ENCODE data around the gene SLC25A12.
"Not testable (repeated sequence)": the region's sequence is repeated elsewhere in the genome, so short reads cannot be mapped to it uniquely, and the experiment has no call there.

SLC25A12 gene

GRCh38 chr2:171788316-171788993, 105.6 kb downstream of the SLC25A12 start:
- DNase-seq, result no peak

DNA sequence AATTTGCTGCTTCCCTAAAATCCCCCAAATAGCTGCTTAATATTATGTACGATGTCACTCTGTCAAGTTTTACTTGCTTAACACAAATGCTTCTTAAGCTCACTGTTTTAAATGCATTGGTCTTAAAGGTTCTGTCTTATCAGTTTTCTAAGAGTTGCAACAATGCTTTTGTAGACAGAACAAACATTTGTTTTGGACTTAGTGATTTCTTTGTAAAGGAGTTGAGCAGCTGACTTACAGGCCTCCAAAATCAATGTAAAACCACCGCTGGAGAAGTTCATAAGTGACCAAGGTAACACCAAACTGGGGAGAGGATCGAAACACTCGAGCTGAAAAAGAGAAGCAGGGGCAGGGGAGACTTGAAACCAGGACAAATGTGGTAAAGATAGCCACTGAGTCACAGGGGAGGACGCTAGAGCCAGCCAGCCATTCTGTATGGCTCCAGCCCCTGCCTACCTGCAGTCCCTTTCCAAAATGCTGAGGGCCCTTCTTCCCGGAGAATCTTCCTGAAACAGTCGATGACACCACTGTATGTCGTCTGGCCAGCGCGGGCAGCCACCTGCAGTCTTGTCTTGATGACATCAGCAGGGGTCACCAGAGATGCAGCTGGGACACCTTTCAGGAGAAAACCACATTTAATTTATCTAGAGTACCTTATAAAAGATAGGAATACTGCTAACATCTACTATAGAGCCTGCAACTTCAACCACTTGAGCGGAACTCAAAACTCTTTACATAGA, 106.5 kb downstream of the SLC25A12 start:
- no peak for DNase-seq

- no peak for DNase-seq
Measured at GRCh38 chr2:171785450-171785849, 108.6 kb downstream of the SLC25A12 start.

- no peak for DNase-seq
Measured at GRCh38 chr2:171778515-171778914, 115.5 kb downstream of the SLC25A12 start.

GRCh38 chr2:171774581-171774980, 119.5 kb downstream of the SLC25A12 start:
- not testable (repeated sequence) for DNase-seq

- no peak for DNase-seq
Measured at GRCh38 chr2:171772373-171772772, 121.7 kb downstream of the SLC25A12 start.

DNA sequence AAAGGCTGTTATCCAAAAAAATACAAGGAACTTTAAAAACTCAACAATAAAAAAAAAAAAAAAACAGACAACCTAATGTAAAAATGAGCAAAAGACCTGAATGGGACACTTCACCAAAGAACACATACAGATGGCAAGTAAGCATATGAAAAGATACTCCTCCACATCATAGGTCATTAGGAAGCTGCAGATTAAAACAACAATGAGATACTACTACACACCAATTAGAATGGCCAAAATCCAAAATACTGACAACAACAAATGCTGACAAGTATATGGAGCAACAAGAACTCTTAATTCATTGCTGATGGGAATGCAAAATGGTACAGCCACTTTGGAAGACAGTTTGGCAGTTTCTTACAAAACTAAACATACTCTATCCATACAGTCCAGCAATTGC, 122.6 kb downstream of the SLC25A12 start:
- no peak for DNase-seq

GRCh38 chr2:171763602-171764001, 130.4 kb downstream of the SLC25A12 start:
- DNase-seq, result no peak

DNA sequence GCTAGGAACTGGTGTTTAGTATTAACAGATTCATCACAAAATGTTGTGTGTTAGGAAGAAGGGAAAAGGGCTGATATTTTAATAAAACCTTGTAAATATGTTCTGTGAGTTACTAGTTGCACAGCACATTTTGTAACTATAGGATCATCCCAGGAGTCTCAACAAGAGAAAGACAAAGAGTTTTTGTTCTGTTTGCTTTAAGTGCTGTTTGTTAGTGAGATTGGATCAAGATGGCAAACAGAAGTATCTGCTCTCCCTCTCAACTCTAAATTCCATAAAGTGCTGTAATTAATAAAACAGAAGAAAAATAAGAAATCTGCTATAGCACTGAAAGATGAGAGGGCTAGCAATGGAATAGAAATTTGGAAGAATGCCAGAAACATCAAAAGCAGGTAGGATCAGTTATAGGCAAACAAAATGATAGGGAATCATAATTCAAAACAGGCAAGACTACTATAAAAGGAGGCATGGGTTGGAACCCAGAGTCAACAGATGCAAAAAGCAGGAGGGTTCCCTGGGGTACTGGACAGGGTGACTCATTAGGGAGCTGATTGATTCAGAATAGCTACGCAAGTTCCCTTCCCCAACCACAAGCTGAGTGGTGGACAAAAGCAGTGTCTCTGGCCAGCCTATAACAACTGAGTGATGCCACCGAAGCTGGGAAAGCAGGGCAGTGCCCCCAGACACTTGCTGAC, 131.0 kb downstream of the SLC25A12 start:
- DNase-seq, result no peak

DNA sequence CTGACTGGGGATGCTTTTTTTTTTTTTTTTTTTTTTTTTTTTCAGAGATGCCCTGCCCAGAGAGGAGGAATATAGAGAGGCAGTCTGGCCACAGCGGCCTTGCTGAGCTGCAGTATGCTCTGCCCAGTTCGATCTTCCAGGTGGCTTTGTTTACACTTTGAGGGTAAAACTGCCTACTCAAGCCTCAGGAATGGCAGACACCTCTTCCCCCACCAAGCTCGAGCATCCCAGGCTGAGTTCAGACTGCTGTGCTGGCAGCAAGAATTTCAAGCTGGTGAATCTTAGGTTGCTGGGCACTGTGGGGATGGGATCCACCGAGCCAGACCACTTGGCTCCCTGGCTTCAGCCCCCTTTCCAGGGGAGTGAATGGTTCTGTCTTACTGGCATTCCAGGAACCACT, 132.9 kb downstream of the SLC25A12 start:
- not testable (repeated sequence) for DNase-seq

GRCh38 chr2:171758762-171759161, 135.3 kb downstream of the SLC25A12 start:
- DNase-seq, result not testable (repeated sequence)

GRCh38 chr2:171754254-171754939, 139.6 kb downstream of the SLC25A12 start:
- DNase-seq, result no peak

GRCh38 chr2:171747371-171747770, 146.7 kb downstream of the SLC25A12 start:
- no peak for DNase-seq

DNA sequence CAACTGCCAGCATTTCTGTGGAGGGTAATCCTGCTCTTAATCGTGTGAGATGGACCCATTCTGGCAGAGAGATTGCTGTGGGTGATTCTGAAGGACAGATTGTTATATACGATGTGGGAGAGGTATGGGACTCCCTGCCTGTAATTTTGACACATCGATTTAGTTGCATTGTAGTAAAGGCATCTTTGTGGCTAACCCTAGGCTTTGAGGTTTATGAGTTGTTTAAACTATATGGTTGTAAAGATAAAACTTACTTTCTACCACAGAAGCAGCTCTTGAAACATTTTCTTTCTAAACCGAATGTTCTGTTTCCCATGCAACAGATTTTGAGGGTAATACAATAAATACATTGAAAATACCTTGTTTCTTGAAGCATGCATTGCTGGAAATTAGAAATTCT, 148.2 kb downstream of the SLC25A12 start:
- no peak for DNase-seq

DNA sequence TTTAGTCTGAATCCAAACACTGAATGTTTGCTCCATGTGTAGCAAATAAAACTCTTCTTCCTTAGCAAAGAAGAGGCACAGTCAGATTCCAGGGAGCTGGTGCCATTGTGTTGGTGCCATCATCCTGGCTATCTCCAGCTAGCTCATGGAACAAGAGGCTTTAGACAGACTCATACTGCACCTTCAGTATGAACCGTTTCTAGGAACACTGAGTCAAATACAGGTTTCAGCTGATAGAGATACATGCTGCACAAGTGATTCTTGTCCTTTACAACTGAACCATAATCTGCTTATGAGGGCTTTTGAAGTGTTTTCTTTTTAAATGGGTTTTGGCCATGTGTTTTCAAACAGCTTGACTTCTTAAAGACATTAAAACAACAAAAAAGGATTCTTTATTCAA, 148.9 kb downstream of the SLC25A12 start:
- DNase-seq, result no peak

DNA sequence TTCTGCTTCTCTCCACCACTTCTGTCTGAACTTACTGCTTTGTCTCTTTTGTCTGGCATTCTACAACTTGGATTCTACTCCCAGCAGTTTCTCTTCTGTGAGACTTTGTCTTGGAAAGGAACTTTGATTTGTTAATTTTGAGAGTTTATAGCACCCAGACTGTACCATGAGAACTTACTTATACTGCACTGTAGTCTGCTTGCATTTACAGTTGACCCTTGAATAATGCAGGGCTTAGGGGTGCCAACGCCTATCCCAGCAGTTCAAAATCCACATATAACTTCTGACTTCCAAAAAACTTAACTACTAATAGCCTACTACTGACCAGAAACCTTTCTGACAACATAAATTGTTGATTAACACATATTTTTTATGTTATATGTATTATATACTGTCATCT, 151.3 kb downstream of the SLC25A12 start:
- DNase-seq, result no peak

DNA sequence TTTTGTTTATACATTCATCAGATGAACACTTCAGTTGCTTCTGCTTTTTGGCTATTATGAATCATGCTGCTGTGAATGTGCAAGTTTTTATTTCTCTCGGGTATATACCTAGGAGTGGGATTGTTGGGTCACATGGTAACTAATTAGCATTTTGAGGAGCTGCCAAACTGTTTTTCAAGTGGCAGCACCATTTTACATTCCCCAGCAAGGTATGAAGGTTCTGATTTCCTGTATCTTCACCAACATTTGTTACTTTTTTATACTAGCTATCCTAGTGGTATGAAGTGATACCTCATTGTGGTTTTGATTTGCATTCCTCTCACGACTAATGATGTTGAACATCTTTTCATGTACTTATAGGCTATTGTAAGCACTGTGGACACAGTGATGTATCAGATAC, 152.9 kb downstream of the SLC25A12 start:
- DNase-seq, result no peak

DNA sequence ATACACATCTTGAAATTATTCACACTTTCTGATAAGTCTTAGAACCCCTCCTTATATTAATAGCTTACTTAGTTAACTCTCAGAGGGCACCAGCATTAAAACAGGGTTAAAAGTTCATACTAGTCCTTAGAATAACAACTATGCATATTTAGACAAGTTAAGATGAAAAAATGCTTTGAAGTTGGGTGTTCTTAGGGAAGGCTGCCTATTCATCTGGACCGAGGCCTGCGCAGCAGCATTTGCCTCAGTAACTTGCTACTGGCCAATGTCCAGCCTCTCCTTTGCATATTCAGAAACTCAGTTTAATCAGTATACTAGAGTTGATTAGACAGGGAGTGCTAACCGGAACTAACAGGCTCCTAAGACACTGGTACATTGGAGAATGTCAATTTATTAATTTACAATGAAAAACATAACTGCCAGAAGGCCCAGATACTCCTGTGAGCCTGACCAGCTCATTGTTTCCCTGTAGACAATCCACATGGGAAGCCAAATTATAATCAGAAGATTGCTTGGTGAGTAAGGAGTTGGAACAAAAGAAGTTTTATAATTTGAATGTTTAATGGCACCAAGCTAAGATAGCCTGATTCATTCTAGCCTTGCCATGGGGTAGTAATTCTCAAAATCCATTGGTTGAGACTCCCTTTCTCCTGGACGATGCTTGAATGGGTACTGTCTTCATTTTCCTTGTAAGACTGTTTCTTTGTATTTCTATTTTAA, 157.9 kb downstream of the SLC25A12 start:
- DNase-seq, result no peak
